Fibroblast of mammary gland (primary cell): ENCODE measurements around the gene IL3RA.
"Not testable (repeated sequence)": the region's sequence is repeated elsewhere in the genome, so short reads cannot be mapped to it uniquely, and the experiment has no call there.

Experiments used
- DNase-seq: peaks from one replicate; pipeline ENCODE4 v3.0.0-alpha.2; 2010; ENCODE audit warnings: low read depth
- H3K4me3 ChIP-seq: 2 replicates; pipeline ENCODE4 v1.5.1; 2011; ENCODE audit warnings: low read depth, mild to moderate bottlenecking, low read length, moderate library complexity; ENCODE audit not compliant: control insufficient read depth
- TF ChIP-seq, protein P1 (sequence below): conservative IDR thresholded peaks from 2 replicates; pipeline ENCODE4 v1.5.1; 2011; ENCODE audit warnings: low read depth, low read length, inconsistent platforms; ENCODE audit not compliant: control insufficient read depth, insufficient read depth

IL3RA gene

GRCh38 chrX:1421433-1422134, 85.0 kb downstream of the IL3RA start:
- TF ChIP-seq, protein P1, sequence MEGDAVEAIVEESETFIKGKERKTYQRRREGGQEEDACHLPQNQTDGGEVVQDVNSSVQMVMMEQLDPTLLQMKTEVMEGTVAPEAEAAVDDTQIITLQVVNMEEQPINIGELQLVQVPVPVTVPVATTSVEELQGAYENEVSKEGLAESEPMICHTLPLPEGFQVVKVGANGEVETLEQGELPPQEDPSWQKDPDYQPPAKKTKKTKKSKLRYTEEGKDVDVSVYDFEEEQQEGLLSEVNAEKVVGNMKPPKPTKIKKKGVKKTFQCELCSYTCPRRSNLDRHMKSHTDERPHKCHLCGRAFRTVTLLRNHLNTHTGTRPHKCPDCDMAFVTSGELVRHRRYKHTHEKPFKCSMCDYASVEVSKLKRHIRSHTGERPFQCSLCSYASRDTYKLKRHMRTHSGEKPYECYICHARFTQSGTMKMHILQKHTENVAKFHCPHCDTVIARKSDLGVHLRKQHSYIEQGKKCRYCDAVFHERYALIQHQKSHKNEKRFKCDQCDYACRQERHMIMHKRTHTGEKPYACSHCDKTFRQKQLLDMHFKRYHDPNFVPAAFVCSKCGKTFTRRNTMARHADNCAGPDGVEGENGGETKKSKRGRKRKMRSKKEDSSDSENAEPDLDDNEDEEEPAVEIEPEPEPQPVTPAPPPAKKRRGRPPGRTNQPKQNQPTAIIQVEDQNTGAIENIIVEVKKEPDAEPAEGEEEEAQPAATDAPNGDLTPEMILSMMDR = no peak
- DNase-seq = peak; percentile 12
- no peak overlapping the region for H3K4me3 ChIP-seq

GRCh38 chrX:1422135-1422465, 85.5 kb downstream of the IL3RA start:
- no peak overlapping the region for H3K4me3 ChIP-seq
- DNase-seq = no peak
- TF ChIP-seq, protein P1 = no peak

- TF ChIP-seq, protein P1 = no peak
- DNase-seq = no peak
- H3K4me3 ChIP-seq = no peak overlapping the region
These were observed 86.6 kb downstream of the IL3RA start for GRCh38 chrX:1423215-1423614.

DNA sequence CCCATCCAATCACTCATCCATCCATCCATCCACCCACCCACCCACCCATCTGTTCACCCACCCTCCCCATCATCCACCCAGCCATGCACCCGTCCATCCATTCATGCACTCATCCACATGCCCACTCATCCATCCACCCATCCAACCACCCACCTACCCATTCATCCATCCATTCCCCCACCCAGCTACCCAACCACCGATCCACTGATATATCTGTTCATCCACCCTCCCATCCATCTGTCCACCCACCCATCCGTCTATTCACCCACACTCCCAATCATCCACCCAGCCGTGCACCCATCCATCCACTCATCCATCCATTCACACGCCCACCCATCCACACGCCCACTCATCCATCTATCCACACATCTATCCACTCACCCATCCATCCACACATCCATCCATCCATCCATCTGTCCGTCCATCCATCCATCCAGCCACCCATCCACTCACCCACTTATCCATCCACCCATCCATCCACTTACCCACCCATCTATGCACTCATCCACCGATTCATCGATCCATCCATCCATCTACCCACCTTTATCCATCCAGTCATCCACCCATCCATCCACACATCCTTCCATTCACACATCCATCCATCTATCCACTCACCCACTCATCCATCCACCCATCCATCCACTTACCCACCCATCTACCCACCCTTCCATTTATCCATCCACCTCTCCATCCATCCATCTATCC, 87.7 kb downstream of the IL3RA start:
- H3K4me3 ChIP-seq = no peak overlapping the region
- TF ChIP-seq, protein P1 = no peak
- no peak for DNase-seq

DNA sequence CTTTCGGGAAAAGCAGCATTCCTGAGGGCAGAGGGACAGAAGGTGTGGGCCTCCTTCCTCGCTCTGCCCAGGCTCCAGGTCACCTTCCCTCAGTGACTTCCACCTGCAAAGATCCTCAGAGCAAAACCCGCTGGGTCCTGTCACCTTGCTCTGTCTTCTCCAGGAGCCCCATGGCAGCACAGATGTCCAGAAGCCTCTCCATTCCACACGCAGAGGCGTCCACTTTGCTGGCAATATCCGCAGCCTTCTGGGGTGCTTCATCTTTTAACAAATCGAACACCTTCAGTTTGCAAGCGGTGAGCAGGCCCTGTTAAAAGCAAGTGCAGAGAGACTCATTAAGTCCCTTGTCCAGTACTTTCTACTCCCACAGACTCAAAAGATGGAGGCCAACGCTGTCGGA, 88.8 kb downstream of the IL3RA start:
- TF ChIP-seq, protein P1 = no peak
- DNase-seq = no peak
- H3K4me3 ChIP-seq = no peak overlapping the region

DNA sequence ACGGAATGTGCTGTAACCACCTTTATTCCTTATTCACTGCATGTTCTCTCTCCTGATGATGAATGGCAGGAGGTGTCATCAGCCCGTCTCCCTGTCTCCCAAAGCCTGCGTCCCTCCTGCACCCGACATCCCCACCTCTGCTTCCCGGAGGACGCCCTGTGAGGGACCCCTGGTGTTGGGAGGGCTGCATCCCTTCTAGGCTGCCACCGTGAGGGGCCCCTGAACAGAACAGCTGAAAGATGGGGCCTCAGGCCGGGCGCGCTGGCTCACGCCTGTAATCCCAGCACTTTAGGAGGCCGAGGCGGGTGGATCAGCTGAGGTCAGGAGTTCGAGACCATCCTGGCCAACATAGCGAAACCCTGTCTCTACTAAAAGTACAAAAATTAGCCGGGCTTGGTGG, 89.7 kb downstream of the IL3RA start:
- DNase-seq, H3K4me3 ChIP-seq: not testable (repeated sequence)

DNA sequence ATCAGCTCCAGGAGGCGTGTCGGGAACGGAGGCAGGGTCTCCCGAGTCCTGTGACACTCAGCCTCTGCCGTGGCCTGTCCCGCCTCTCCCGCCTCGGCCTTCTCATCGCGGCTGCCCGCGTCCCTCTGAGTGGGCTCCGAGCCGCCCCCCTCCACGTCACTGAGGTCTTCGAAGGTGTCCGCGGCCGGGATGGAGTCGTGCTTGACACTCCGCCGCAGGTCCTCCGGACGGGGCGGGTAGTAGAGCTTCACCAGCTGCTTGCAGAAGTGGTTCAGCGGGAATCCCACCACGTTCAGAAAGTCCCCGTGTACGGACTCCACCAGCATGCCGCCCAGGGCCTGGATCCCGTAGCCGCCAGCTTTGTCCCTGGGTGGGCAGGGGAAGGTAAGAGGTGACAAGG, 91.2 kb downstream of the IL3RA start:
- TF ChIP-seq, protein P1 = no peak
- no peak overlapping the region for H3K4me3 ChIP-seq
- DNase-seq = no peak
